Esophagus muscularis mucosa (tissue), 4 donors: ENCODE results near the gene EDEM3.

ENCODE experiments used
- CTCF ChIP-seq, 3 experiments: fragments of 200-600 bp in 2 of 3; fragments of 450-650 bp in 1 of 3; sonication (generic) in 2 of 3; IDR thresholded peaks; one replicate each; pipeline ENCODE4 v1.5.1; 2017 to 2019; ENCODE audit warnings: antibody characterized with exemption in 3 of 3, mild to moderate bottlenecking in 2 of 3, moderate library complexity in 1 of 3
- EP300 ChIP-seq: sonication (generic); formaldehyde crosslinking; IDR thresholded peaks from one replicate; pipeline ENCODE4 v1.6.1; 2017; ENCODE audit warnings: antibody characterized with exemption
- POLR2A ChIP-seq: fragments of 450-650 bp; IDR thresholded peaks from one replicate; pipeline ENCODE4 v1.6.1; 2017; ENCODE audit warnings: antibody characterized with exemption, moderate library complexity, mild to moderate bottlenecking, low read depth

DNA sequence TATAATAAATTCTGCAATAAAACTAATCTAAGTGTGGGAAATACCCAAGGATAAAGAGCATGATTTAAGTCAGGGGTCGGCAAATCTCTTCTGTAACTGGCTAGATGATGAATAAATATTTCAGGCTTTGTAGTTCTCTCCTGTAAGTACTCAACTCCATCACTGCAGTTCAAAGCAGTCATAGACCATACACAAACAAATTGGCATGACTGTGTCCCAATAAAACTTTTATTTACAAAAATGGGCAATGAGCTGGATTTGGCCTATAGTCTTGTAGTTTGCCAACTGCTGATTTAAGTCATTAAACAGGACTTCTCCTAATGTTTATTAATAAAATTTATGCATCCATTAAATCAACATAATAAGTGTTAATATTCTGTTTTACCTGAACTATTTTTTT, 49.4 kb downstream of the EDEM3 start:
- TF ChIP-seq EP300 (no peak), POLR2A (no peak), CTCF (IDR thresholded peaks at IDR 0.05) (no peak)
